Neural cell (in vitro differentiated cells): ENCODE data around the gene FCHSD2. TPM values are rescaled to one million over a fixed set of nuclear protein-coding genes. Genes with fewer than 3 reads are reported as not detected.

Experiments
- H2AFZ ChIP-seq: fragments of 200-600, 300-800 bp; sonication (generic), shearing (Covaris generic); 2 replicates; pipeline ENCODE4 v1.6.0; 2014; ENCODE audit warnings: low read depth, mild to moderate bottlenecking, antibody characterized with exemption, low read length, moderate library complexity
- H3F3A ChIP-seq: fragments of 200-600 bp; shearing (Covaris generic); 2 replicates; pipeline ENCODE4 v1.6.1; 2016; ENCODE audit warnings: mild to moderate bottlenecking, moderate library complexity, mixed read lengths, antibody characterized with exemption, low read length; ENCODE audit not compliant: insufficient read depth, poor library complexity, severe bottlenecking
- H3K27ac ChIP-seq: fragments of 200-600, 300-800 bp; sonication (generic), shearing (Covaris generic); 2 replicates; pipeline ENCODE4 v1.5.1; 2014; ENCODE audit warnings: mild to moderate bottlenecking, low read length, moderate library complexity
- H3K27me3 ChIP-seq: fragments of 300-800, 200-600 bp; sonication (generic), shearing (Covaris generic); 2 replicates; pipeline ENCODE4 v1.6.0; 2014; ENCODE audit warnings: mild to moderate bottlenecking, low read depth, low read length, moderate library complexity; ENCODE audit not compliant: insufficient read depth
- H3K36me3 ChIP-seq: fragments of 300-800, 200-600 bp; sonication (generic), shearing (Covaris generic); 2 replicates; pipeline ENCODE4 v1.5.1; 2014; ENCODE audit warnings: mild to moderate bottlenecking, antibody characterized with exemption, low read length, moderate library complexity; ENCODE audit not compliant: insufficient read depth
- H3K4me2 ChIP-seq: fragments of 300-800, 200-600 bp; sonication (generic), shearing (Covaris generic); 2 replicates; pipeline ENCODE4 v1.6.0; 2014; ENCODE audit warnings: mild to moderate bottlenecking, low read length
- H3K4me3 ChIP-seq: fragments of 300-800, 200-600 bp; sonication (generic), shearing (Covaris generic); 2 replicates; pipeline ENCODE4 v1.5.1; 2014; ENCODE audit warnings: mild to moderate bottlenecking, low read length, moderate library complexity
- H3K79me2 ChIP-seq: fragments of 200-600 bp; shearing (Covaris generic); replicated peaks from 2 replicates; pipeline ENCODE4 v1.6.0; 2014; ENCODE audit warnings: mild to moderate bottlenecking, low read length, moderate library complexity; ENCODE audit not compliant: insufficient read depth
- H3K9ac ChIP-seq: fragments of 300-800, 200-600 bp; sonication (generic), shearing (Covaris generic); 2 replicates; pipeline ENCODE4 v1.6.1; 2016; ENCODE audit warnings: mild to moderate bottlenecking, low read length, mixed read lengths
- H3K9me2 ChIP-seq: fragments of 200-600 bp; shearing (Covaris generic); 2 replicates; pipeline ENCODE4 v1.6.1; 2016; ENCODE audit warnings: mild to moderate bottlenecking, low read length, mixed read lengths; ENCODE audit not compliant: insufficient read depth
- H3K9me3 ChIP-seq: fragments of 200-600, 300-800 bp; sonication (generic), shearing (Covaris generic); 2 replicates; pipeline ENCODE4 v1.6.1; 2016; ENCODE audit warnings: mild to moderate bottlenecking, mixed run types, low read length, moderate library complexity, mixed read lengths
- H4K20me1 ChIP-seq: fragments of 200-600 bp; shearing (Covaris generic); 2 replicates; pipeline ENCODE4 v1.6.1; 2016; ENCODE audit warnings: mild to moderate bottlenecking, mixed run types; ENCODE audit not compliant: insufficient read depth
- CTCF ChIP-seq: fragments of 450-650 bp; IDR thresholded peaks from 2 replicates; pipeline ENCODE4 v1.5.1; 2014; ENCODE audit warnings: antibody characterized with exemption, mild to moderate bottlenecking, moderate library complexity; ENCODE audit not compliant: poor library complexity, severe bottlenecking
- EP300 ChIP-seq: fragments of 450-650 bp; conservative IDR thresholded peaks from 2 replicates; pipeline ENCODE4 v1.6.1; 2014; ENCODE audit warnings: antibody characterized with exemption, mild to moderate bottlenecking, moderate library complexity; ENCODE audit not compliant: poor library complexity, severe bottlenecking
- EZH2 ChIP-seq: fragments of 200-600, 300-800 bp; shearing (Covaris generic), sonication (generic); IDR thresholded peaks from 2 replicates; pipeline ENCODE4 v1.6.1; 2014; ENCODE audit warnings: antibody characterized with exemption, low read length, borderline replicate concordance, mild to moderate bottlenecking; ENCODE audit not compliant: insufficient read depth, poor library complexity, severe bottlenecking
- MXI1 ChIP-seq: fragments of 450-650 bp; conservative IDR thresholded peaks from 2 replicates; pipeline ENCODE4 v1.6.1; 2014; ENCODE audit warnings: antibody characterized with exemption, mild to moderate bottlenecking; ENCODE audit not compliant: poor library complexity, severe bottlenecking
- POLR2AphosphoS5 ChIP-seq: IDR thresholded peaks from 2 replicates; pipeline ENCODE4 v1.6.1; 2012
- RAD21 ChIP-seq: fragments of 450-650 bp; conservative IDR thresholded peaks from 2 replicates; pipeline ENCODE4 v1.6.1; 2014; ENCODE audit warnings: antibody characterized with exemption, mild to moderate bottlenecking, moderate library complexity
- SMC3 ChIP-seq: fragments of 450-650 bp; conservative IDR thresholded peaks from 2 replicates; pipeline ENCODE4 v1.6.1; 2014; ENCODE audit warnings: antibody characterized with exemption, mild to moderate bottlenecking, moderate library complexity; ENCODE audit not compliant: poor library complexity
- TAF1 ChIP-seq: IDR thresholded peaks from 2 replicates; pipeline ENCODE4 v1.6.1; 2012; ENCODE audit warnings: low read depth
- polyA plus RNA-seq: library from polyadenylated mRNA; depleted of rRNA; stranded (reverse); fragments of >200 nt; gene quantifications from 2 replicates; pipeline ENCODE4 v1.2.3, GENCODE V29; 2014
- TF ChIP-seq, protein P1 (sequence below): IDR thresholded peaks from 2 replicates; pipeline ENCODE4 v1.6.1; 2012; ENCODE audit warnings: borderline replicate concordance

FCHSD2 gene
- polyA plus RNA-seq, 1 donor from 2014 or later: 40.8 TPM

- H3F3A ChIP-seq: no peaks in the 10 kb centered on the region
- no peaks in the 10 kb centered on the region for H3K36me3 ChIP-seq
- H3K27me3 ChIP-seq: no peaks in the 10 kb centered on the region
- H3K27ac ChIP-seq: no peak overlapping the region
- H3K9ac ChIP-seq: no peak overlapping the region
- H3K4me3 ChIP-seq: no peak overlapping the region
- H2AFZ ChIP-seq: no peak overlapping the region
- no peaks in the 10 kb centered on the region for H3K79me2 ChIP-seq
- TF ChIP-seq MXI1: no peak
- TF ChIP-seq, protein P1, sequence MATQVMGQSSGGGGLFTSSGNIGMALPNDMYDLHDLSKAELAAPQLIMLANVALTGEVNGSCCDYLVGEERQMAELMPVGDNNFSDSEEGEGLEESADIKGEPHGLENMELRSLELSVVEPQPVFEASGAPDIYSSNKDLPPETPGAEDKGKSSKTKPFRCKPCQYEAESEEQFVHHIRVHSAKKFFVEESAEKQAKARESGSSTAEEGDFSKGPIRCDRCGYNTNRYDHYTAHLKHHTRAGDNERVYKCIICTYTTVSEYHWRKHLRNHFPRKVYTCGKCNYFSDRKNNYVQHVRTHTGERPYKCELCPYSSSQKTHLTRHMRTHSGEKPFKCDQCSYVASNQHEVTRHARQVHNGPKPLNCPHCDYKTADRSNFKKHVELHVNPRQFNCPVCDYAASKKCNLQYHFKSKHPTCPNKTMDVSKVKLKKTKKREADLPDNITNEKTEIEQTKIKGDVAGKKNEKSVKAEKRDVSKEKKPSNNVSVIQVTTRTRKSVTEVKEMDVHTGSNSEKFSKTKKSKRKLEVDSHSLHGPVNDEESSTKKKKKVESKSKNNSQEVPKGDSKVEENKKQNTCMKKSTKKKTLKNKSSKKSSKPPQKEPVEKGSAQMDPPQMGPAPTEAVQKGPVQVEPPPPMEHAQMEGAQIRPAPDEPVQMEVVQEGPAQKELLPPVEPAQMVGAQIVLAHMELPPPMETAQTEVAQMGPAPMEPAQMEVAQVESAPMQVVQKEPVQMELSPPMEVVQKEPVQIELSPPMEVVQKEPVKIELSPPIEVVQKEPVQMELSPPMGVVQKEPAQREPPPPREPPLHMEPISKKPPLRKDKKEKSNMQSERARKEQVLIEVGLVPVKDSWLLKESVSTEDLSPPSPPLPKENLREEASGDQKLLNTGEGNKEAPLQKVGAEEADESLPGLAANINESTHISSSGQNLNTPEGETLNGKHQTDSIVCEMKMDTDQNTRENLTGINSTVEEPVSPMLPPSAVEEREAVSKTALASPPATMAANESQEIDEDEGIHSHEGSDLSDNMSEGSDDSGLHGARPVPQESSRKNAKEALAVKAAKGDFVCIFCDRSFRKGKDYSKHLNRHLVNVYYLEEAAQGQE: no peak
- no peak for TF ChIP-seq EZH2
- TF ChIP-seq EP300: no peak
- TF ChIP-seq POLR2AphosphoS5: no peak
- TF ChIP-seq TAF1: no peak
- no peak for TF ChIP-seq SMC3
- no peak for TF ChIP-seq RAD21
- no peak for TF ChIP-seq CTCF
- no peaks in the 10 kb centered on the region for H3K9me2 ChIP-seq
- no peaks in the 10 kb centered on the region for H3K9me3 ChIP-seq
- no peaks in the 10 kb centered on the region for H4K20me1 ChIP-seq
- H3K4me2 ChIP-seq: no peak overlapping the region
These were observed 307.2 kb downstream of the FCHSD2 start for GRCh38 chr11:72834905-72835304.

GRCh38 chr11:72833811-72834493, 308.2 kb downstream of the FCHSD2 start:
- no peaks in the 10 kb centered on the region for H4K20me1 ChIP-seq
- no peak overlapping the region for H2AFZ ChIP-seq

More at GRCh38 chr11:72833811-72834493, 308.2 kb downstream of the FCHSD2 start:
- Histone ChIP-seq H3K27ac (no peak overlapping the region), H3K4me2 (no peak overlapping the region), H3F3A (no peaks in the 10 kb centered on the region), H3K9me3 (no peaks in the 10 kb centered on the region), H3K79me2 (no peaks in the 10 kb centered on the region), H3K4me3 (no peak overlapping the region), H3K36me3 (no peaks in the 10 kb centered on the region), H3K9me2 (no peaks in the 10 kb centered on the region), H3K27me3 (no peaks in the 10 kb centered on the region), H3K9ac (no peak overlapping the region)
- TF ChIP-seq EP300 (no peak), SMC3 (no peak), RAD21 (no peak), POLR2AphosphoS5 (no peak), CTCF (no peak), MXI1 (no peak), TAF1 (no peak), EZH2 (no peak)
- TF ChIP-seq, protein P1: no peak
